HepG2 (cell line): ENCODE results near the gene PRIMPOL. TPM values are rescaled to one million over a fixed set of nuclear protein-coding genes. Genes with fewer than 3 reads are reported as not detected.

ENCODE experiments used
- ATF4 ChIP-seq, 2 experiments: fragments of 450-650 bp in 1 of 2; sonication (generic) in 1 of 2; formaldehyde crosslinking; IDR thresholded peaks; 2 replicates each; pipeline versions ENCODE4 v1.5.0 to v1.8.0; 2020 to 2022; ENCODE audit warnings: mild to moderate bottlenecking in 1 of 2, missing genetic modification reagents in 1 of 2
- GABPB1 ChIP-seq: IDR thresholded peaks from 2 replicates; pipeline ENCODE4 v1.6.1; 2016; ENCODE audit warnings: mild to moderate bottlenecking, missing genetic modification reagents, moderate library complexity, missing compliant biosample characterization
- GATAD2A ChIP-seq: IDR thresholded peaks from 2 replicates; pipeline ENCODE4 v1.6.1; 2016
- HMGA1 ChIP-seq: sonication (generic); formaldehyde crosslinking; conservative IDR thresholded peaks from 2 replicates; pipeline ENCODE4 v1.4.0; 2020; ENCODE audit warnings: missing genetic modification reagents
- IRF9 ChIP-seq: sonication (generic); formaldehyde crosslinking; IDR thresholded peaks from 2 replicates; pipeline ENCODE4 v1.8.0; 2022; ENCODE audit warnings: missing genetic modification reagents, mild to moderate bottlenecking, borderline replicate concordance
- LRRFIP1 ChIP-seq: sonication (generic); formaldehyde crosslinking; conservative IDR thresholded peaks from 2 replicates; pipeline ENCODE4 v1.4.0; 2020; ENCODE audit warnings: missing genetic modification reagents
- MXD1 ChIP-seq: sonication (generic); formaldehyde crosslinking; IDR thresholded peaks from 2 replicates; pipeline ENCODE4 v1.4.0; 2020; ENCODE audit warnings: mild to moderate bottlenecking, missing genetic modification reagents
- RERE ChIP-seq: IDR thresholded peaks from 2 replicates; pipeline ENCODE4 v1.6.1; 2016; ENCODE audit warnings: low read depth, missing genetic modification reagents, missing compliant biosample characterization
- SATB2 ChIP-seq: sonication (generic); formaldehyde crosslinking; IDR thresholded peaks from 2 replicates; pipeline ENCODE4 v1.5.0; 2020; ENCODE audit warnings: missing genetic modification reagents
- SNAPC5 ChIP-seq: sonication (generic); formaldehyde crosslinking; IDR thresholded peaks from 2 replicates; pipeline ENCODE4 v1.8.1; 2023; ENCODE audit warnings: mild to moderate bottlenecking, missing genetic modification reagents, borderline replicate concordance
- TBX3 ChIP-seq: fragments of 450-650 bp; IDR thresholded peaks from 2 replicates; pipeline ENCODE4 v1.6.1; 2017; ENCODE audit warnings: antibody characterized with exemption, mild to moderate bottlenecking, inconsistent platforms, borderline replicate concordance
- ZNF124 ChIP-seq: sonication (generic); formaldehyde crosslinking; IDR thresholded peaks from 2 replicates; pipeline ENCODE4 v1.4.0; 2020; ENCODE audit warnings: missing genetic modification reagents
- ZNF280B ChIP-seq: sonication (generic); formaldehyde crosslinking; IDR thresholded peaks from 2 replicates; pipeline ENCODE4 v1.5.0; 2020; ENCODE audit warnings: missing genetic modification reagents, mild to moderate bottlenecking, borderline replicate concordance
- ZNF563 ChIP-seq: sonication (generic); formaldehyde crosslinking; IDR thresholded peaks from 2 replicates; pipeline ENCODE4 v1.8.0; 2022; ENCODE audit warnings: mild to moderate bottlenecking, moderate library complexity, missing genetic modification reagents
- ZNF850 ChIP-seq: sonication (generic); formaldehyde crosslinking; conservative IDR thresholded peaks from 2 replicates; pipeline ENCODE4 v1.9.0; 2021; ENCODE audit warnings: mild to moderate bottlenecking, missing genetic modification reagents
- polyA plus RNA-seq, 8 experiments: library from polyadenylated mRNA; depleted of rRNA in 3 of 8; stranded (reverse) in 7 of 8; unstranded in 1 of 8; fragments of >200 nt; fragmentation: Illumina TruSeq in 4 of 8; extraction: Trizol in 4 of 8; gene quantifications; 2 replicates each; pipeline versions ENCODE4 v1.2.1 to v1.2.3, GENCODE V29; 2011 to 2016; ENCODE audit warnings: low read depth in 4 of 8, missing spikeins in 1 of 8, mixed read lengths in 1 of 8; ENCODE audit not compliant: insufficient read depth in 1 of 8
- total RNA-seq, 5 experiments: library from RNA; depleted of rRNA; stranded (reverse); fragments of >200 nt; fragmentation: Illumina TruSeq; extraction: Trizol; gene quantifications; 2 replicates each; pipeline ENCODE4 v1.2.3, GENCODE V29; 2016; ENCODE audit warnings: low read depth in 1 of 5

PRIMPOL gene
- total and polyA plus RNA-seq, 2 of the 13 experiments (the other 11 are each of a cell fraction or from before 2014, with no cell fraction given): 7.3 to 11.0 TPM

- peak; percentile 83; the same call in 1 of the 2 replicates for TF ChIP-seq IRF9
- TF ChIP-seq SATB2 (CRISPR knock-in tag): peak; percentile 70; the same call in 1 of the 2 replicates
- peak; percentile 95 for TF ChIP-seq ZNF563
- peak; percentile 81; the same call in 1 of the 2 replicates for TF ChIP-seq TBX3
- TF ChIP-seq GABPB1 (CRISPR knock-in tag): peak; percentile 89
- peak; percentile 99 for TF ChIP-seq ZNF124
- TF ChIP-seq HMGA1 (CRISPR knock-in tag): no peak
- no peak; the same call in 1 of the 2 replicates for TF ChIP-seq LRRFIP1 (CRISPR knock-in tag)
- peak; percentile 77; the same call in 1 of the 2 replicates for TF ChIP-seq RERE (CRISPR knock-in tag)
- TF ChIP-seq ZNF280B (CRISPR knock-in tag): peak; percentile 82; the same call in 1 of the 2 replicates
- no peak; the same call in none of the 2 replicates for TF ChIP-seq SNAPC5 (CRISPR knock-in tag)
- peak; percentile 89 for TF ChIP-seq GATAD2A
- peak in 1 of 2 experiments; percentile 73; a peak in 2 of 4 replicates for TF ChIP-seq ATF4 (CRISPR knock-in tag; IDR thresholded peaks at IDR 0.05)
- peak; percentile 96 for TF ChIP-seq MXD1
- no peak for TF ChIP-seq ZNF850
These were observed 84.4 kb downstream of the PRIMPOL start, which contains the start of gene CENPU (continued) for GRCh38 chr4:184733654-184734524.
